HG03045 (cell line): Measurements from ENCODE around the gene RBM3.
A peak's percentile ranks its signal among the peaks of the same experiment; 100 is the strongest.

Source experiments
- ATAC-seq: cut with Tn5 transposase; IDR thresholded peaks from one replicate; pipeline ENCODE4 v1.9.1; 2021; ENCODE audit warnings: mild to moderate bottlenecking, moderate library complexity; ENCODE audit not compliant: unreplicated experiment

Gene RBM3

GRCh38 chrX:48576108-48576507 lies 1.8 kb downstream of the RBM3 start:
- ATAC-seq, result no peak

GRCh38 chrX:48578661-48579128 lies 4.4 kb downstream of the RBM3 start:
- ATAC-seq, result no peak

- no peak for ATAC-seq
Measured at GRCh38 chrX:48579259-48579658, 5.0 kb downstream of the RBM3 start.

- ATAC-seq, result no peak
Measured at GRCh38 chrX:48580662-48581061, 6.4 kb downstream of the RBM3 start.

- ATAC-seq, result no peak
Measured at GRCh38 chrX:48584698-48585097, 10.4 kb downstream of the RBM3 start.

GRCh38 chrX:48589482-48590162 lies 15.3 kb downstream of the RBM3 start:
- no peak for ATAC-seq

GRCh38 chrX:48590203-48591103 lies 16.2 kb downstream of the RBM3 start:
- ATAC-seq, result no peak

GRCh38 chrX:48591255-48591791 lies 17.0 kb downstream of the RBM3 start:
- ATAC-seq, result no peak

GRCh38 chrX:48592971-48593370 lies 18.7 kb downstream of the RBM3 start:
- no peak for ATAC-seq

- ATAC-seq, result no peak
Measured at GRCh38 chrX:48595929-48596328, 21.6 kb downstream of the RBM3 start.

- peak; percentile 74 for ATAC-seq
Measured at GRCh38 chrX:48597353-48598264, 23.3 kb downstream of the RBM3 start, which contains the start of gene WDR13. TSS of gene WDR13 (plus strand) at chrX:48597492. CDS start at chrX:48597997, 505 bp downstream.

GRCh38 chrX:48598614-48599013 lies 24.3 kb downstream of the RBM3 start:
- no peak for ATAC-seq

GRCh38 chrX:48599341-48599740 lies 25.1 kb downstream of the RBM3 start:
- no peak for ATAC-seq

GRCh38 chrX:48600226-48600625 lies 25.9 kb downstream of the RBM3 start:
- ATAC-seq, result no peak

- no peak for ATAC-seq
Measured at GRCh38 chrX:48601741-48602394, 27.6 kb downstream of the RBM3 start.

GRCh38 chrX:48604701-48605100 lies 30.4 kb downstream of the RBM3 start:
- no peak for ATAC-seq

- ATAC-seq, result no peak
Measured at GRCh38 chrX:48606091-48606490, 31.8 kb downstream of the RBM3 start.

GRCh38 chrX:48611703-48612102 lies 37.4 kb downstream of the RBM3 start:
- no peak for ATAC-seq

GRCh38 chrX:48613502-48614160 lies 39.3 kb downstream of the RBM3 start:
- no peak for ATAC-seq

- ATAC-seq, result no peak
Measured at GRCh38 chrX:48616576-48616975, 42.3 kb downstream of the RBM3 start.
